MCF 10A (cell line): ENCODE results near the gene CCDC185. TPM values are rescaled to one million over a fixed set of nuclear protein-coding genes. Genes with fewer than 3 reads are reported as not detected.

Experiments used
- BruUV-seq: library from RNA; stranded (reverse); fragments of 400-500 nt; replicated peaks from 2 replicates; lab custom pipeline; 2021; lab: Mats Ljungman, UMichigan
- CTCF ChIA-PET: fragments of 300-600 bp; sonication (Branson Sonifier 250); formaldehyde crosslinking; extraction: SDS; loops from one replicate; lab custom pipeline; 2021; ENCODE audit warnings: antibody characterized with exemption, inconsistent platforms; lab: Yijun Ruan, JAX
- POLR2A ChIA-PET: fragments of 300-600, 350-650 bp; sonication (Branson Sonifier 250); formaldehyde crosslinking; extraction: SDS; loops from one replicate; lab custom pipeline; 2020; ENCODE audit warnings: antibody characterized with exemption, inconsistent platforms; lab: Yijun Ruan, JAX
- DNase-seq: peaks from one replicate; pipeline ENCODE4 v3.0.0-alpha.2; 2018; ENCODE audit not compliant: unreplicated experiment
- H3K27ac Mint-ChIP-seq: one replicate; pipeline ENCODE4 v1.8.0; 2022; ENCODE audit warnings: mild to moderate bottlenecking, low read depth, mixed read lengths; ENCODE audit not compliant: unreplicated experiment
- H3K27me3 Mint-ChIP-seq: one replicate; pipeline ENCODE4 v1.8.0; 2022; ENCODE audit warnings: mixed read lengths; ENCODE audit not compliant: insufficient read depth, unreplicated experiment
- H3K36me3 Mint-ChIP-seq: one replicate; pipeline ENCODE4 v1.8.0; 2022; ENCODE audit warnings: mild to moderate bottlenecking, moderate library complexity, mixed read lengths; ENCODE audit not compliant: insufficient read depth, unreplicated experiment
- H3K4me1 Mint-ChIP-seq: one replicate; pipeline ENCODE4 v1.8.0; 2022; ENCODE audit warnings: mixed read lengths; ENCODE audit not compliant: insufficient read depth, unreplicated experiment
- H3K4me3 Mint-ChIP-seq: one replicate; pipeline ENCODE4 v1.8.0; 2022; ENCODE audit warnings: mild to moderate bottlenecking, moderate library complexity, mixed read lengths; ENCODE audit not compliant: unreplicated experiment
- H3K9me3 Mint-ChIP-seq: one replicate; pipeline ENCODE4 v1.8.0; 2022; ENCODE audit warnings: mixed read lengths; ENCODE audit not compliant: unreplicated experiment
- intact Hi-C: fragments of 100-400 bp; cut with micrococcal nuclease; formaldehyde crosslinking; loops from 2 replicates; pipeline ENCODE4 v1.14.1; 2022
- total RNA-seq: library from RNA; stranded (reverse); gene quantifications from 2 replicates; pipeline ENCODE4 v1.2.3, GENCODE V29; 2022
- TF ChIP-seq, protein P1 (sequence below): fragments of 200-600 bp; IDR thresholded peaks from one replicate; pipeline ENCODE4 v1.8.0; 2022; ENCODE audit warnings: antibody characterized with exemption, mild to moderate bottlenecking; ENCODE audit not compliant: unreplicated experiment

The CCDC185 gene
- total RNA-seq, 1 experiment from 2014 or later, result not detected

DNA sequence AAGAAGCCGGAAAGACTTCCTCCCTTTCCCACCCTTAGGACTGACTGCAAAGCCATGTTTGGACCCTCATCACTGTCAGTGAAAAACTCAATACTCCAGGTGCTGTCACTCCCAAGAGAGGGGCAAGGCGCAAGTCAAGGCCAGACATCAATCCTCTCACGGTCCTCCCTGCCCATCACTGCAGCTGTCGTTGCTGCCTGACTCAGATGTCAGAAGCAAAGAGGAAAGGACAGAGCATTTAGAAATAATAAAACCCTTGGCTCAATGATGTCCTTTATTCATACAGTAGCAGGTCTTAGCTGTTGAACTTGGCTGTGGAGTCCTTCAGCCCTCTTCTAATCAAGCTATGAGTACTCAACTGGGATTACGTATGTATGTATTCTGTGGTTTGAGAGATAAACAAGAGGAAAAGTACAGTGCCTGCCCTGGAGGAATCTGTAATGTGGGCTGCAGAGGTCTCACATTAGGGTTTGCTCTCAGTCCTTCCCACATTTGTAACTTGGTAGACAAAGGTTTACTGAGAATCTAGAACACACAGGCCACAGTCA lies 42.8 kb upstream of the CCDC185 start:
- Mint-ChIP-seq H3K27ac (no peak overlapping the region), H3K4me3 (no peak overlapping the region), H3K36me3 (no peaks in the 10 kb centered on the region), H3K9me3 (no peaks in the 10 kb centered on the region), H3K4me1 (peaks cover 2% of the 10 kb centered on the region), H3K27me3 (no peaks in the 10 kb centered on the region)
- no peak for DNase-seq
- intact Hi-C loops, result loop anchor here (10.0 kb wide), 1 partner anchor 324 kb away; no protein-coding TSS in a partner anchor
- TF ChIP-seq, protein P1, sequence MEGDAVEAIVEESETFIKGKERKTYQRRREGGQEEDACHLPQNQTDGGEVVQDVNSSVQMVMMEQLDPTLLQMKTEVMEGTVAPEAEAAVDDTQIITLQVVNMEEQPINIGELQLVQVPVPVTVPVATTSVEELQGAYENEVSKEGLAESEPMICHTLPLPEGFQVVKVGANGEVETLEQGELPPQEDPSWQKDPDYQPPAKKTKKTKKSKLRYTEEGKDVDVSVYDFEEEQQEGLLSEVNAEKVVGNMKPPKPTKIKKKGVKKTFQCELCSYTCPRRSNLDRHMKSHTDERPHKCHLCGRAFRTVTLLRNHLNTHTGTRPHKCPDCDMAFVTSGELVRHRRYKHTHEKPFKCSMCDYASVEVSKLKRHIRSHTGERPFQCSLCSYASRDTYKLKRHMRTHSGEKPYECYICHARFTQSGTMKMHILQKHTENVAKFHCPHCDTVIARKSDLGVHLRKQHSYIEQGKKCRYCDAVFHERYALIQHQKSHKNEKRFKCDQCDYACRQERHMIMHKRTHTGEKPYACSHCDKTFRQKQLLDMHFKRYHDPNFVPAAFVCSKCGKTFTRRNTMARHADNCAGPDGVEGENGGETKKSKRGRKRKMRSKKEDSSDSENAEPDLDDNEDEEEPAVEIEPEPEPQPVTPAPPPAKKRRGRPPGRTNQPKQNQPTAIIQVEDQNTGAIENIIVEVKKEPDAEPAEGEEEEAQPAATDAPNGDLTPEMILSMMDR, result no peak
- no TSS peak for BruUV-seq
- CTCF ChIA-PET, result interaction anchor here (1.1 to 2.3 kb wide), 4 partner anchors 8 to 216 kb away, joined by 3 to 12 read pairs (median 4); no protein-coding TSS in a partner anchor
- POLR2A ChIA-PET, result interaction anchor here (0.6 to 1.8 kb wide), 7 partner anchors 8 to 1731 kb away, joined by 3 to 6 read pairs (median 4); no protein-coding TSS in a partner anchor

DNA sequence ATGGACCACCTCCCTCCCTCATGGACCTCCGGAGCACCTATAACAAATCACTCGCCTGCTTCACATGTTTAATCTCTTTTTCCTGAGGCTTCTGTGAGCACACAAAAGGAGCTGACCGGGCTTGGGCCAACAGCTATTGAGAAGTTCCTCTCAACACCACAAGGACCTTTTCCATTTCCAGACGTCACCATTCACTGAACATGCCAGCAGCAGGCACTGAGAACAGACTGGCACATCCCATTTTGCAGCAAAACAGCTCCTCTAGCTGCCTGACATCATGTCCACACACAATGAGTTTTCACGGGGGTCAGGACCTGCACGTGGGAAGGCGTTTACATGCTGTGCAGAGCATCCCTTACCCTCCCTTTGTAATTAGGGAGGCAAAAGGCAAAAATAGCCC lies 40.3 kb upstream of the CCDC185 start:
- Mint-ChIP-seq H3K27ac (no peak overlapping the region), H3K4me3 (no peak overlapping the region), H3K36me3 (no peaks in the 10 kb centered on the region), H3K27me3 (no peaks in the 10 kb centered on the region), H3K4me1 (peaks cover 7% of the 10 kb centered on the region), H3K9me3 (no peaks in the 10 kb centered on the region)
- intact Hi-C loops, result loop anchor here (10.0 kb wide), 1 partner anchor 322 kb away; no protein-coding TSS in a partner anchor
- DNase-seq, result no peak
- ChIA-PET POLR2A (interaction anchor here (1.9 kb wide), 1 partner anchor 11 kb away, joined by 5 read pairs; the partner anchor contains the start of gene SUSD4), CTCF (interaction anchor here (0.6 to 2.6 kb wide), 4 partner anchors 171 to 274 kb away, joined by 3 to 11 read pairs (median 3); no protein-coding TSS in a partner anchor)
- TF ChIP-seq, protein P1, result no peak
- no TSS peak for BruUV-seq

DNA sequence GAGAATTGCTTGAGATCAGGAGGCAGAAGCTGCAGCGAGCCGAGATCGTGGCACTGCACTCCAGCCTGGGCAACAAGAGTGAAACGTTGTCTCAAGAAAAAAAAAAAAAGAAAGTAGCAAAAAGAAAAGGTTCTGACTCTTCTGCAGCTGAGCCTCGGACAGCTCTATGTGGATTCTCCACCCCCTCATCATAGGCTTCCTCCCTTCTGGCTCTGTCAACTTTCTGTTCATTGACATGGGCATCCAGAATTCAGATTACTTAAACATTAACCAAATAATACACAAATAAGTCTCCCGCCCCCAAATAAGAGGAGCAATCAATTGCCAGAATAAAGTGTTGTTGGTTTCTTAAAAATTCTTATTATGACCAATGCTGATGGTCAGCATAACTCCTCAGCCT lies 39.3 kb upstream of the CCDC185 start:
- DNase-seq, result no peak
- TF ChIP-seq, protein P1, result no peak
- peaks cover 7% of the 10 kb centered on the region for H3K4me1 Mint-ChIP-seq
- H3K27ac Mint-ChIP-seq, result no peak overlapping the region
- H3K36me3 Mint-ChIP-seq, result no peaks in the 10 kb centered on the region
- intact Hi-C loops, result loop anchor here (10.0 kb wide), 1 partner anchor 321 kb away; no protein-coding TSS in a partner anchor
- ChIA-PET POLR2A (interaction anchor here (0.6 kb wide), 1 partner anchor 1598 kb away, joined by 3 read pairs; no protein-coding TSS in a partner anchor), CTCF (interaction anchor here (0.5 to 2.6 kb wide), 3 partner anchors 55 to 317 kb away, joined by 3 to 11 read pairs (median 3); no protein-coding TSS in a partner anchor)
- no peak overlapping the region for H3K4me3 Mint-ChIP-seq
- H3K9me3 Mint-ChIP-seq, result no peaks in the 10 kb centered on the region
- H3K27me3 Mint-ChIP-seq, result peaks cover 2% of the 10 kb centered on the region
- BruUV-seq, result no TSS peak

DNA sequence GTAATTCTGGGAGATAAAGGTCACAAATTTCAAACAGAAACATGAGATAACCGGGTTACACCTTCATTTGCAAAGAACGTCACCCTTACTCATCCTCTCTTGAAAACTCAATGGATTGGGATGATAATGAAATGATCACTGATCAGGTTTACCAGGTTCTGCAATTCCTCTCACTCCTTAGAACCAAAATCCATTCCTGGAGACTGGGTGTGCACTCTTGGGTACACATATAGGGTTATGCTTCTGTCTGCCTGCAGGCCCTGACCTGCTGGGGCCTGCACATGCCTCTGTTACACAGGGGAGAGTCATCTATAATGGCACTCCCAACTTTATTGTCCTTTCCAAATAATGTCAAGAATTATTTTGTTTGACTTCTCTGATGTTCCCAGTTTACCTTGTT lies 37.5 kb upstream of the CCDC185 start:
- Mint-ChIP-seq H3K4me3 (no peak overlapping the region), H3K9me3 (no peaks in the 10 kb centered on the region), H3K4me1 (peaks cover 7% of the 10 kb centered on the region), H3K36me3 (no peaks in the 10 kb centered on the region), H3K27ac (no peak overlapping the region), H3K27me3 (peaks cover 19% of the 10 kb centered on the region)
- DNase-seq, result peak; percentile 36
- intact Hi-C loops, result loop anchor here (10.0 kb wide), 1 partner anchor 319 kb away; no protein-coding TSS in a partner anchor
- BruUV-seq, result no TSS peak
- ChIA-PET POLR2A (interaction anchor here (1.3 kb wide), 1 partner anchor 222 kb away, joined by 3 read pairs; no protein-coding TSS in a partner anchor), CTCF (interaction anchor here (0.6 to 9.1 kb wide), 4 partner anchors 32 to 742 kb away, joined by 3 to 171 read pairs (median 3); no protein-coding TSS in a partner anchor)
- TF ChIP-seq, protein P1, result no peak
